CD4-positive, alpha-beta T cell (primary cell): ENCODE results near the gene EXOSC10. TPM values are rescaled to one million over a fixed set of nuclear protein-coding genes. Genes with fewer than 3 reads are reported as not detected.

Experiments
- ATAC-seq: fragments of 200-7000 bp; cut with Tn5 transposase; one replicate; pipeline ENCODE4 v1.10.0; 2022; ENCODE audit warnings: mild to moderate bottlenecking; ENCODE audit not compliant: poor library complexity
- CTCF ChIA-PET: fragments of 350-600 bp; sonication (Branson Sonifier 250); formaldehyde crosslinking; loops from one replicate; lab custom pipeline; 2021; ENCODE audit warnings: antibody characterized with exemption, inconsistent platforms; lab: Charles Lee
- POLR2A ChIA-PET: fragments of 350-600 bp; sonication (Branson Sonifier 250); formaldehyde crosslinking; loops from one replicate; lab custom pipeline; 2021; ENCODE audit warnings: antibody characterized with exemption, inconsistent platforms; lab: Charles Lee
- DNase-seq, 14 experiments: peaks; one replicate each; pipeline ENCODE4 v3.0.0-alpha.2; 2013 to 2020; ENCODE audit warnings: mixed read lengths in 2 of 14
- H3K27ac ChIP-seq, 2 donors: one replicate each; pipeline versions ENCODE4 v1.5.1 to v1.7.0; 2013; ENCODE audit warnings: low read length in 2 of 2, low read depth in 1 of 2, mild to moderate bottlenecking in 1 of 2
- H3K27me3 ChIP-seq, 2 experiments: 1 replicate in 1 of 2; 2 replicates in 1 of 2; pipeline versions ENCODE4 v1.6.1 to v1.7.0; 2013; ENCODE audit warnings: low read length in 2 of 2, control low read depth in 1 of 2, mild to moderate bottlenecking in 1 of 2, moderate library complexity in 1 of 2; ENCODE audit not compliant: insufficient read depth in 2 of 2, control insufficient read depth in 1 of 2
- H3K36me3 ChIP-seq: one replicate; pipeline ENCODE4 v1.6.1; 2013; ENCODE audit warnings: low read length, control low read depth; ENCODE audit not compliant: insufficient read depth
- H3K4me1 ChIP-seq: one replicate; pipeline ENCODE4 v1.6.1; 2013; ENCODE audit warnings: low read length, control low read depth; ENCODE audit not compliant: insufficient read depth
- H3K4me3 ChIP-seq: one replicate; pipeline ENCODE4 v1.5.1; 2013; ENCODE audit warnings: mild to moderate bottlenecking, low read length, moderate library complexity
- H3K9me3 ChIP-seq, 2 experiments: 1 replicate in 1 of 2; 2 replicates in 1 of 2; pipeline versions ENCODE4 v1.6.1 to v1.7.0; 2013; ENCODE audit warnings: low read length in 2 of 2, mild to moderate bottlenecking in 2 of 2, control low read depth in 1 of 2, moderate library complexity in 1 of 2; ENCODE audit not compliant: control insufficient read depth in 1 of 2, insufficient read depth in 1 of 2
- H3K27ac Mint-ChIP-seq: one replicate; pipeline ENCODE4 v1.8.0; 2020; ENCODE audit warnings: mixed read lengths
- H3K27me3 Mint-ChIP-seq: one replicate; pipeline ENCODE4 v1.8.0; 2021; ENCODE audit warnings: mixed read lengths
- H3K36me3 Mint-ChIP-seq: one replicate; pipeline ENCODE4 v1.8.0; 2021; ENCODE audit warnings: low read depth, mixed read lengths
- H3K4me1 Mint-ChIP-seq: one replicate; pipeline ENCODE4 v1.8.0; 2021; ENCODE audit warnings: low read depth, mixed read lengths
- H3K4me3 Mint-ChIP-seq: one replicate; pipeline ENCODE4 v1.8.0; 2020; ENCODE audit warnings: mild to moderate bottlenecking, mixed read lengths
- H3K9me3 Mint-ChIP-seq: one replicate; pipeline ENCODE4 v1.8.0; 2020; ENCODE audit warnings: mixed read lengths
- intact Hi-C, 2 experiments: fragments of 100-400 bp; cut with DNase I in 1 of 2; cut with micrococcal nuclease in 1 of 2; formaldehyde crosslinking; loops; one replicate each; pipeline versions ENCODE4 v1.15.1 to v1.9.0; 2023 to 2025; cut with DNase I, micrococcal nuclease
- total RNA-seq, 174 experiments: library from RNA in 2 of 174; stranded (reverse) in 2 of 174; gene quantifications; one replicate each; pipeline ENCODE4 v1.2.3 and lab custom pipeline; 2021 to 2026
- TF ChIP-seq, protein P1 (sequence below): fragments of 200-600 bp; IDR thresholded peaks from one replicate; pipeline ENCODE4 v1.8.0; 2022; ENCODE audit warnings: antibody characterized with exemption, mild to moderate bottlenecking

EXOSC10 gene
- total RNA-seq, 2 experiments from 2014 or later, result 81.6 to 89.0 TPM

- intact Hi-C loops, result loop anchor here in 1 of 2 experiments (5.0 kb wide), 1 partner anchor 213 kb away; the partner anchor contains the start of gene UBIAD1
- Mint-ChIP-seq H3K27me3 (no peaks in the 10 kb centered on the region), H3K4me3 (peak overlapping the region; percentile 95), H3K36me3 (peaks cover 48% of the 10 kb centered on the region), H3K9me3 (no peaks in the 10 kb centered on the region), H3K27ac (peak overlapping the region; percentile 77), H3K4me1 (peaks cover 39% of the 10 kb centered on the region)
- DNase-seq, result peak in 1 of 14 experiments; percentile 9
- H3K4me1 ChIP-seq, result peaks cover 32% of the 10 kb centered on the region
- no peaks in the 10 kb centered on the region for H3K9me3 ChIP-seq
- H3K4me3 ChIP-seq, result peak overlapping the region; percentile 69
- no peak overlapping the region for H3K27ac ChIP-seq
- no peaks in the 10 kb centered on the region for H3K27me3 ChIP-seq
- ATAC-seq, result no peak
- ChIA-PET POLR2A (interaction anchor here (1.0 to 3.2 kb wide), 12 partner anchors 11 to 849 kb away, joined by 3 to 31 read pairs (median 6); partner anchors contain the start of genes EXOSC10, MTOR and TARDBP), CTCF (interaction anchor here (7.0 kb wide), 1 partner anchor 21 kb away, joined by 53 read pairs; no protein-coding TSS in a partner anchor)
- H3K36me3 ChIP-seq, result peaks cover 24% of the 10 kb centered on the region
- TF ChIP-seq, protein P1, sequence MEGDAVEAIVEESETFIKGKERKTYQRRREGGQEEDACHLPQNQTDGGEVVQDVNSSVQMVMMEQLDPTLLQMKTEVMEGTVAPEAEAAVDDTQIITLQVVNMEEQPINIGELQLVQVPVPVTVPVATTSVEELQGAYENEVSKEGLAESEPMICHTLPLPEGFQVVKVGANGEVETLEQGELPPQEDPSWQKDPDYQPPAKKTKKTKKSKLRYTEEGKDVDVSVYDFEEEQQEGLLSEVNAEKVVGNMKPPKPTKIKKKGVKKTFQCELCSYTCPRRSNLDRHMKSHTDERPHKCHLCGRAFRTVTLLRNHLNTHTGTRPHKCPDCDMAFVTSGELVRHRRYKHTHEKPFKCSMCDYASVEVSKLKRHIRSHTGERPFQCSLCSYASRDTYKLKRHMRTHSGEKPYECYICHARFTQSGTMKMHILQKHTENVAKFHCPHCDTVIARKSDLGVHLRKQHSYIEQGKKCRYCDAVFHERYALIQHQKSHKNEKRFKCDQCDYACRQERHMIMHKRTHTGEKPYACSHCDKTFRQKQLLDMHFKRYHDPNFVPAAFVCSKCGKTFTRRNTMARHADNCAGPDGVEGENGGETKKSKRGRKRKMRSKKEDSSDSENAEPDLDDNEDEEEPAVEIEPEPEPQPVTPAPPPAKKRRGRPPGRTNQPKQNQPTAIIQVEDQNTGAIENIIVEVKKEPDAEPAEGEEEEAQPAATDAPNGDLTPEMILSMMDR, result no peak
Observed at GRCh38 chr1:11059155-11059967, 40.3 kb downstream of the EXOSC10 start.

GRCh38 chr1:11058595-11059154 is 41.0 kb downstream of the EXOSC10 start:
- H3K27ac Mint-ChIP-seq, result peak overlapping the region; percentile 77
- DNase-seq (no peak), ATAC-seq (no peak)
- H3K9me3 Mint-ChIP-seq, result no peaks in the 10 kb centered on the region
- TF ChIP-seq, protein P1, result no peak
- Histone ChIP-seq H3K27me3 (no peaks in the 10 kb centered on the region), H3K4me1 (peaks cover 32% of the 10 kb centered on the region), H3K9me3 (no peaks in the 10 kb centered on the region), H3K4me3 (peak overlapping the region; percentile 69), H3K36me3 (peaks cover 24% of the 10 kb centered on the region), H3K27ac (no peak overlapping the region)
- POLR2A ChIA-PET, result no interaction called here
- peaks cover 48% of the 10 kb centered on the region for H3K36me3 Mint-ChIP-seq
- H3K4me3 Mint-ChIP-seq, result peak overlapping the region; percentile 95
- intact Hi-C loops, result loop anchor here in 1 of 2 experiments (5.0 kb wide), 1 partner anchor 214 kb away; the partner anchor contains the start of gene UBIAD1
- CTCF ChIA-PET, result interaction anchor here (7.0 kb wide), 1 partner anchor 21 kb away, joined by 53 read pairs; no protein-coding TSS in a partner anchor
- H3K27me3 Mint-ChIP-seq, result no peaks in the 10 kb centered on the region
- peaks cover 39% of the 10 kb centered on the region for H3K4me1 Mint-ChIP-seq

GRCh38 chr1:11058026-11058425 is 41.6 kb downstream of the EXOSC10 start:
- H3K27me3 ChIP-seq, result no peaks in the 10 kb centered on the region
- peaks cover 46% of the 10 kb centered on the region for H3K36me3 Mint-ChIP-seq
- no peaks in the 10 kb centered on the region for H3K27me3 Mint-ChIP-seq
- H3K4me1 ChIP-seq, result peaks cover 32% of the 10 kb centered on the region
- H3K4me3 Mint-ChIP-seq, result peak overlapping the region; percentile 70
- ATAC-seq (no peak), DNase-seq (no peak)
- ChIA-PET CTCF (interaction anchor here (7.0 kb wide), 1 partner anchor 20 kb away, joined by 53 read pairs; no protein-coding TSS in a partner anchor), POLR2A (no interaction called here)
- no peak overlapping the region for H3K27ac ChIP-seq
- H3K27ac Mint-ChIP-seq, result no peak overlapping the region
- peaks cover 34% of the 10 kb centered on the region for H3K4me1 Mint-ChIP-seq
- no peaks in the 10 kb centered on the region for H3K9me3 Mint-ChIP-seq
- intact Hi-C loops, result loop anchor here in 1 of 2 experiments (5.0 kb wide), 1 partner anchor 214 kb away; the partner anchor contains the start of gene UBIAD1
- H3K4me3 ChIP-seq, result no peak overlapping the region
- H3K36me3 ChIP-seq, result peaks cover 24% of the 10 kb centered on the region
- TF ChIP-seq, protein P1, result no peak
- no peaks in the 10 kb centered on the region for H3K9me3 ChIP-seq
